MM.1S (cell line): ENCODE results near the gene FRA10AC1.

Source experiments
- DNase-seq: peaks from one replicate; pipeline ENCODE4 v3.0.0-alpha.2; 2015
- H2AFZ ChIP-seq: fragments of 300-600 bp; sonication (generic); 2 replicates; pipeline ENCODE4 v1.6.0; 2016; ENCODE audit warnings: antibody characterized with exemption, low read length
- H3F3A ChIP-seq: fragments of 300-600 bp; sonication (generic); 2 replicates; pipeline ENCODE4 v1.6.1; 2016; ENCODE audit warnings: mild to moderate bottlenecking, antibody characterized with exemption, low read length, moderate library complexity, mixed read lengths; ENCODE audit not compliant: insufficient read depth
- H3K27ac ChIP-seq: fragments of 300-600 bp; sonication (generic); 2 replicates; pipeline ENCODE4 v1.5.1; 2016; ENCODE audit warnings: mild to moderate bottlenecking, low read length
- H3K27me3 ChIP-seq: fragments of 300-600 bp; sonication (generic); replicated peaks from 2 replicates; pipeline ENCODE4 v1.6.0; 2016; ENCODE audit warnings: low read length; ENCODE audit not compliant: insufficient read depth
- H3K36me3 ChIP-seq: fragments of 300-600 bp; sonication (generic); replicated peaks from 2 replicates; pipeline ENCODE4 v1.6.1; 2016; ENCODE audit warnings: mild to moderate bottlenecking, low read length, mixed read lengths; ENCODE audit not compliant: insufficient read depth
- H3K4me1 ChIP-seq: fragments of 300-600 bp; sonication (generic); 2 replicates; pipeline ENCODE4 v1.6.1; 2016; ENCODE audit warnings: low read length, mixed read lengths
- H3K4me2 ChIP-seq: fragments of 300-600 bp; sonication (generic); 2 replicates; pipeline ENCODE4 v1.6.0; 2016; ENCODE audit warnings: low read depth, low read length
- H3K4me3 ChIP-seq: fragments of 300-600 bp; sonication (generic); 2 replicates; pipeline ENCODE4 v1.5.1; 2016; ENCODE audit warnings: low read length, mixed read lengths
- H3K79me2 ChIP-seq: fragments of 300-600 bp; sonication (generic); 2 replicates; pipeline ENCODE4 v1.6.1; 2016; ENCODE audit warnings: mixed run types, low read length, mixed read lengths
- H3K9ac ChIP-seq: fragments of 300-600 bp; sonication (generic); 2 replicates; pipeline ENCODE4 v1.6.1; 2016; ENCODE audit warnings: low read length, mixed read lengths
- H3K9me2 ChIP-seq: fragments of 300-600 bp; sonication (generic); replicated peaks from 2 replicates; pipeline ENCODE4 v1.6.1; 2016; ENCODE audit warnings: mild to moderate bottlenecking, low read length, mixed read lengths; ENCODE audit not compliant: insufficient read depth
- H3K9me3 ChIP-seq: fragments of 300-600 bp; sonication (generic); replicated peaks from 2 replicates; pipeline ENCODE4 v1.6.1; 2016; ENCODE audit warnings: mild to moderate bottlenecking, low read length, mixed read lengths; ENCODE audit not compliant: insufficient read depth
- H4K20me1 ChIP-seq: fragments of 300-600 bp; sonication (generic); 2 replicates; pipeline ENCODE4 v1.6.1; 2016; ENCODE audit warnings: mild to moderate bottlenecking, low read length, moderate library complexity, mixed read lengths; ENCODE audit not compliant: insufficient read depth
- EZH2 ChIP-seq: fragments of 300-600 bp; sonication (generic); optimal IDR thresholded peaks from 2 replicates; pipeline ENCODE3; 2017; ENCODE audit warnings: low read depth, mild to moderate bottlenecking, antibody characterized with exemption, low read length, mixed read lengths
- EZH2phosphoT487 ChIP-seq: fragments of 300-600 bp; sonication (generic); IDR thresholded peaks from 2 replicates; pipeline ENCODE4 v1.6.1; 2018; ENCODE audit warnings: antibody characterized with exemption, low read length
- TF ChIP-seq, protein P1 (sequence below): fragments of 300-600 bp; sonication (generic); IDR thresholded peaks from 2 replicates; pipeline ENCODE4 v1.5.1; 2016; ENCODE audit warnings: antibody characterized with exemption, low read length, mixed read lengths

FRA10AC1 gene

GRCh38 chr10:93628858-93629257 is 73.5 kb downstream of the FRA10AC1 start:
- no peaks in the 10 kb centered on the region for H3K9me3 ChIP-seq
- no peaks in the 10 kb centered on the region for H3K79me2 ChIP-seq
- H2AFZ ChIP-seq, result no peak overlapping the region
- H3K9me2 ChIP-seq, result no peaks in the 10 kb centered on the region
- no peaks in the 10 kb centered on the region for H3F3A ChIP-seq
- DNase-seq, result no peak
- H3K27me3 ChIP-seq, result no peaks in the 10 kb centered on the region
- TF ChIP-seq EZH2phosphoT487 (no peak), EZH2 (no peak)
- TF ChIP-seq, protein P1, sequence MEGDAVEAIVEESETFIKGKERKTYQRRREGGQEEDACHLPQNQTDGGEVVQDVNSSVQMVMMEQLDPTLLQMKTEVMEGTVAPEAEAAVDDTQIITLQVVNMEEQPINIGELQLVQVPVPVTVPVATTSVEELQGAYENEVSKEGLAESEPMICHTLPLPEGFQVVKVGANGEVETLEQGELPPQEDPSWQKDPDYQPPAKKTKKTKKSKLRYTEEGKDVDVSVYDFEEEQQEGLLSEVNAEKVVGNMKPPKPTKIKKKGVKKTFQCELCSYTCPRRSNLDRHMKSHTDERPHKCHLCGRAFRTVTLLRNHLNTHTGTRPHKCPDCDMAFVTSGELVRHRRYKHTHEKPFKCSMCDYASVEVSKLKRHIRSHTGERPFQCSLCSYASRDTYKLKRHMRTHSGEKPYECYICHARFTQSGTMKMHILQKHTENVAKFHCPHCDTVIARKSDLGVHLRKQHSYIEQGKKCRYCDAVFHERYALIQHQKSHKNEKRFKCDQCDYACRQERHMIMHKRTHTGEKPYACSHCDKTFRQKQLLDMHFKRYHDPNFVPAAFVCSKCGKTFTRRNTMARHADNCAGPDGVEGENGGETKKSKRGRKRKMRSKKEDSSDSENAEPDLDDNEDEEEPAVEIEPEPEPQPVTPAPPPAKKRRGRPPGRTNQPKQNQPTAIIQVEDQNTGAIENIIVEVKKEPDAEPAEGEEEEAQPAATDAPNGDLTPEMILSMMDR, result no peak
- H3K27ac ChIP-seq, result no peak overlapping the region
- H3K36me3 ChIP-seq, result no peaks in the 10 kb centered on the region
- H3K4me2 ChIP-seq, result no peak overlapping the region
- H3K9ac ChIP-seq, result no peak overlapping the region
- no peaks in the 10 kb centered on the region for H4K20me1 ChIP-seq
- no peak overlapping the region for H3K4me3 ChIP-seq
- no peaks in the 10 kb centered on the region for H3K4me1 ChIP-seq

GRCh38 chr10:93622942-93623341 is 79.5 kb downstream of the FRA10AC1 start:
- TF ChIP-seq EZH2 (no peak), EZH2phosphoT487 (no peak)
- TF ChIP-seq, protein P1, result no peak
- Histone ChIP-seq H3K4me1 (no peaks in the 10 kb centered on the region), H3K27ac (no peak overlapping the region), H3F3A (no peaks in the 10 kb centered on the region), H3K36me3 (no peaks in the 10 kb centered on the region), H3K27me3 (no peaks in the 10 kb centered on the region), H4K20me1 (no peaks in the 10 kb centered on the region), H3K4me3 (no peak overlapping the region), H3K9ac (no peak overlapping the region), H3K4me2 (no peak overlapping the region), H3K9me2 (no peaks in the 10 kb centered on the region), H2AFZ (no peak overlapping the region), H3K9me3 (no peaks in the 10 kb centered on the region), H3K79me2 (no peaks in the 10 kb centered on the region)
- DNase-seq, result no peak

GRCh38 chr10:93620925-93621324 is 81.5 kb downstream of the FRA10AC1 start:
- H3K27ac ChIP-seq, result no peak overlapping the region
- no peak overlapping the region for H3K4me2 ChIP-seq
- TF ChIP-seq, protein P1, result no peak
- TF ChIP-seq EZH2phosphoT487 (no peak), EZH2 (no peak)
- H3K36me3 ChIP-seq, result no peaks in the 10 kb centered on the region
- H3K4me3 ChIP-seq, result no peak overlapping the region
- no peaks in the 10 kb centered on the region for H3K27me3 ChIP-seq
- H3K79me2 ChIP-seq, result no peaks in the 10 kb centered on the region
- no peaks in the 10 kb centered on the region for H4K20me1 ChIP-seq
- no peak for DNase-seq
- no peaks in the 10 kb centered on the region for H3K9me2 ChIP-seq
- no peaks in the 10 kb centered on the region for H3K9me3 ChIP-seq
- no peaks in the 10 kb centered on the region for H3F3A ChIP-seq
- no peak overlapping the region for H2AFZ ChIP-seq
- H3K9ac ChIP-seq, result no peak overlapping the region
- H3K4me1 ChIP-seq, result no peaks in the 10 kb centered on the region
